ENCODE measurements around the gene VPS11.
A peak's percentile ranks its signal among the peaks of the same experiment; 100 is the strongest.
"Not testable (repeated sequence)": the region's sequence is repeated elsewhere in the genome, so short reads cannot be mapped to it uniquely, and the experiment has no call there.

Gene VPS11

DNA sequence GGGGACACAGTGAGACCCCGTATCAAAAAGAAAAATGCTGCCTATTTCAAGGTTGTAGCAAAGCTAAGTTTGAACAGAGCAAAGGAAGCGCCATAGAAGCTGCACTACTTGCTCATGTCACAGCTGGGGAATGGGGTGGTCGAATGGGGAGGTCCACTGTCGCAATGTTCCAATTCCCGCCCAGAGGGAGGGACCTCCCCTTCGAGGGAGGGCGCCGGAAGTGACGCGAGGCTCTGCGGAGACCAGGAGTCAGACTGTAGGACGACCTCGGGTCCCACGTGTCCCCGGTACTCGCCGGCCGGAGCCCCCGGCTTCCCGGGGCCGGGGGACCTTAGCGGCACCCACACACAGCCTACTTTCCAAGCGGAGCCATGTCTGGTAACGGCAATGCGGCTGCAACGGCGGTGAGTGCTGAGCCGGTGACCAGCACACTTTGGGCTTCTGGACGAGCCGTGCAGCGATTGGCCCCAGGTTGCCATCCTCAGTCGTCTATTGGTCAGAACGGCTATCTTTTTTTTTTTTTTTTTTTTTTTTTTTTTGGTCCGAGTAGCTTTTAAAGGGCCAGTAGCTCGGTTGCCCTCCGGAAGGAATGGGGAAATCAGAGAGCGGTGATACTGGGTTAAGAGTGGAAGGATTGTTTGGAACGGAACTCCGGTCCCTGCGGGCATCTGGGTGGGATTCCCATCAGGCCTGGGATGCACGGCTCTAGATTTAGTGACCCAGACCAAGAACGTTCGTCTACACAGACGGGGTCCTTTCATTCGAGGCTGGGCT lies 17.2 kb downstream of the VPS11 start, which contains the start of gene HMBS:
HMBS (plus strand) TSS at position 219 of the 774 bp plus-strand sequence; CDS start at position 372, 153 bp downstream.
- peak; percentile 90 for DNase-seq

DNA sequence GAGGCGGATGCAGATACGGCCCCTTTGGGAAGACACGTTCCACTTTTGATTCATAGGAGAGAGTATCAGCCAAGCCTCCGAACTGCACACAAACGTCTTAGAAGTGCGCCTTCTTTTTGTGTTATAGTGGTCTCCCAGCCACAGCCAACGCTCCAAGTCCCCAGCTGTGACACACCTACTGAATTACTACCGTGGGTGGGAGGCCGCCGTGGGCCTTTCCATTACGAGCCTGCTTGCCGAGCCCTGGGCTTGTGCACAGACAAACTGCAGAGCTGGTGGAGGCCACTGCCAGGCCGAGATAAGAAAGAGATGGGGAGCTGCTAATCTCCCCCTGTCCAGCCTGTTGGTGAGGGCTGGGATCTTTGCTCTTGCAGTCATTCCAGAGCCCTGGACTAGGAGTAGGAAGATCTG lies 17.8 kb downstream of the VPS11 start:
- no peak for DNase-seq

DNA sequence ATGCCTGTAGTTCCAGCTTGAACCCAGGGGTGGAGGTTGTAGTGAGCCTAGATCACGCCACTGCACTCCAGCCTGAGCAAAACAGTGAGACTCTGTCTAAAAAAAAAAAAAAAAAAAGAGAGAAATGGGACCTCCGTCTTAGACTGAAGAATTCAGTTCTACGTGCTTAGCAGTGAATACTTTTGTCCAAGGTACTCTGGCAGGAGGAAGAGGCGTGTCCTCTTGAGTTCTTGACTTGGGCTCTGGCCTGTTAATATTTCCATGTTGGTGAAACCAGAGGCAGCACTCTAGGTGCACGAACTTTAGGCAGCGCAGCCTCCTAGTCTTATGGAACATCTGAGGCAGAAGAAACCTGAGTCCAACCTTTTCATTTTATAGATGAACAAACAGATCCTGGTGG lies 19.5 kb downstream of the VPS11 start:
- no peak for DNase-seq

DNA sequence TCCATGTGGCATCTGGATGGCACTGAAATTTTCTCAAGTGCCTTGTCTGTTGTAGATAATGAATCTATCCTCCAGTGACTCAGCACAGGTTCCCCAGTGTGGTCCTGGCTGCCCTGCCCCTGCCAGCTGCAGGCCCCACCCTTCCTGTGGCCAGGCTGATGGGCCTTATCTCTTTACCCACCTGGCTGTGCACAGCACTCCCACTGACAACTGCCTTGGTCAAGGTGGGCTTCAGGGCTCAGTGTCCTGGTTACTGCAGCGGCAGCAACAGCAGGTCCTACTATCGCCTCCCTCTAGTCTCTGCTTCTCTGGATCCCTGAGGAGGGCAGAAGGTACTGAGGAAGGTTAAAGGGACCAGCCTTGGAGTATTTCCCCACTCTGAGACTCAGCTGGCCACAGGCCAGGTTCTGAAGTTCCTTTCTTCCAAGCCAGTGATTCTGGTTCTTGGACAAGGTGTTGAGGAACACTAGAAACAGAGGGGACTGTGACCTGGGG lies 20.2 kb downstream of the VPS11 start:
- no peak for DNase-seq

DNA sequence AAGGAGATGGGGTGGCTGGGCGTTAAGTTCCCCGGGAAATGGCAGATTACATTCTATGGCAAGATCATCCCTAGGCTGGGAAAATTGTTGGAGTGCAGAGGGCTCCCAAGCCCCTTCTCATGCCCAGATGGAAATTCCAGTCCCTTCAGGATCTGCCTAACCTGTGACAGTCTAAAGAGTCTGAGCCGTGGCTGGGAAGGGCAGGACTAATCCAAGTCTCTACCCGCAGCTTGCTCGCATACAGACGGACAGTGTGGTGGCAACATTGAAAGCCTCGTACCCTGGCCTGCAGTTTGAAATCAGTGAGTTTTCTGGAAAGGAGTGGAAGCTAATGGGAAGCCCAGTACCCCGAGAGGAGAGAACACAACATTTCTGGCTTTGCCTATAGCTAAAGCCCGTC lies 20.8 kb downstream of the VPS11 start:
- DNase-seq, result no peak

DNA sequence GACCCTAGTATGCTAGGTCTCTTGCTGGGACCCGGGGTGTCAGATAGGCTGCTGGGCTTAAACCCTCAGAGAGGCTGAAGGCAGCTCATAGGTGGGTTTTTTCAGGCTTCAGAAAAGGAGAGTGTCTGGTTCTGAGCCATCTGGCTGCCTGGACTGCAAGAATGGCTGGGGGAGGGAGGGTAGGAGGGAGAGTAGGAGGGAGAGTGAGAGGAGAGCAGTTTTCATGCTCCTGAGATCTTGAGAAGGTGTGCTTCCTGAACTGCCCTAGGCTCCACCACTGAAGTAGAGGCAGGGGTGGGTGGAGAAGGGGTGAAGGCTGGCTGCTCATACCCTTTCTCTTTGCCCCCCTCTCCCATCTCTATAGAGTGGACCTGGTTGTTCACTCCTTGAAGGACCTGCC lies 21.7 kb downstream of the VPS11 start:
- DNase-seq, result no peak

DNA sequence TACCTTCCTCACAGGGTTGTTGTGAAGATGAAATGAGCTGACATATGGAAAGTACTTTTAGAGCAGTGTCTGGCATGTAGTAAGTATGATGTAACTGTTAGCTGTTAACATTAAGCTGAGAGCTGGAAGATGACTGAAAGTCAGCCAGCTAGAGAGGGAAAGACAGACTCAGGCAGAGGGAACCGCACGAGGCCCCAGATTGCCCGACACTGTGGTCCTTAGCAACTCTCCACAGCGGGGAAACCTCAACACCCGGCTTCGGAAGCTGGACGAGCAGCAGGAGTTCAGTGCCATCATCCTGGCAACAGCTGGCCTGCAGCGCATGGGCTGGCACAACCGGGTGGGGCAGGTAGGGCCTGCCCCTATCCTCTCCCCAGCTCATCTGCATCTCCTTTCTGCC lies 23.6 kb downstream of the VPS11 start:
- DNase-seq, result no peak

DNA sequence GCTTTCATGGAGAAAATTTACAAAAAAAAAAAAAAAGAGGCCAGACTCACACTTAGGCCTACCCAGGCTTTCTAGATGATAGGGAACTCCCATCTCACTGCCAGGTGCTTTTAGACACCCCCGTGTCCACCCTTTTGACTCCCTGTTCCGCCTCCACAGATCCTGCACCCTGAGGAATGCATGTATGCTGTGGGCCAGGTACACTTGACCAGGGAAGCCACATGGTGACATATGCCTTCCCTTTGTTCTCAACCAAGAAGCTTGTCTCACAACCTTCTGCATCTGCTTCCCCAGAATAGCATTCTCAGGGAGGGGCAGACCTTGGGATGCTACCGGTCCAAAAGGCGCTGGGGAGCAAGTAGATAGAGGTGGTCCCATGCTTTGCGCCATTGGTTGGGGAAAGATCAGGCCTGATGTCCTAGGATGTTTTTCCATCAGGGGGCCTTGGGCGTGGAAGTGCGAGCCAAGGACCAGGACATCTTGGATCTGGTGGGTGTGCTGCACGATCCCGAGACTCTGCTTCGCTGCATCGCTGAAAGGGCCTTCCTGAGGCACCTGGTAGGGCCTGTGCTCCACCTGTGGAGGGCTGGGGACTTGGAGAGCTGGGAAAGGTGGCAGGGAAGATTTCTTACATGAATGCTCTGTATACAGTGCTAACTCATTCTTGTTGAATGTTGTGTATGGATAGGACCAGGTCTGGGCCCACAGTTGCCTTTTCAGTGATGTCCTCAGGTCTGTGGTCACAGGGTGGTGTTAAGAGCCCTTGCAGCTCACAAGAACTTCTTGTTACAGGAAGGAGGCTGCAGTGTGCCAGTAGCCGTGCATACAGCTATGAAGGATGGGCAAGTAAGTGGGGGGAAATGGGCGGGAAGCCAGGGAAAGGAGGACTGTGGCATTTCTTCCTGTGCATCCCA lies 24.6 kb downstream of the VPS11 start:
- DNase-seq, result no peak

DNA sequence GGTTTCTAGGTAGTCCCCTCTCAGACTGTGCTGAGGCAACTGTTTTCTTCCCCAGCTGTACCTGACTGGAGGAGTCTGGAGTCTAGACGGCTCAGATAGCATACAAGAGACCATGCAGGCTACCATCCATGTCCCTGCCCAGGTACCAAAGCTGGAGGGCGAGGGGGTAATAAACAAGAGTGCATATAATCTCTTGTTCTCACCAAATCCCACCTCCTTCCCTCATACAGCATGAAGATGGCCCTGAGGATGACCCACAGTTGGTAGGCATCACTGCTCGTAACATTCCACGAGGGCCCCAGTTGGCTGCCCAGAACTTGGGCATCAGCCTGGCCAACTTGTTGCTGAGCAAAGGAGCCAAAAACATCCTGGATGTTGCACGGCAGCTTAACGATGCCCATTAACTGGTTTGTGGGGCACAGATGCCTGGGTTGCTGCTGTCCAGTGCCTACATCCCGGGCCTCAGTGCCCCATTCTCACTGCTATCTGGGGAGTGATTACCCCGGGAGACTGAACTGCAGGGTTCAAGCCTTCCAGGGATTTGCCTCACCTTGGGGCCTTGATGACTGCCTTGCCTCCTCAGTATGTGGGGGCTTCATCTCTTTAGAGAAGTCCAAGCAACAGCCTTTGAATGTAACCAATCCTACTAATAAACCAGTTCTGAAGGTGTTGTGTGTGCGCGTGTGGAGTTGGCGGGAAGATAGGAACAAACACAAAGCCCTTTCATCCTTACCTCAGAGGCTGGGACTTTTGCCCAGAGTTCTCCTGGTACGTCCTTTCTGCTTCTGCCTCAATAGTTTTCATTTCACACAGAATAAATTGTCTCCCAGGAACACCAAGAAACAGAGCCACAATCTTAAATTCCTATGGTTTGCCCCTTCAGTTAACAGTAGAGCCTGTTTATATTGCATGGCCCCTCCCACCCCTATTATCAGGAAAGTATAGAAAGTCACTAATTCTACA lies 25.5 kb downstream of the VPS11 start:
- DNase-seq, result no peak

DNA sequence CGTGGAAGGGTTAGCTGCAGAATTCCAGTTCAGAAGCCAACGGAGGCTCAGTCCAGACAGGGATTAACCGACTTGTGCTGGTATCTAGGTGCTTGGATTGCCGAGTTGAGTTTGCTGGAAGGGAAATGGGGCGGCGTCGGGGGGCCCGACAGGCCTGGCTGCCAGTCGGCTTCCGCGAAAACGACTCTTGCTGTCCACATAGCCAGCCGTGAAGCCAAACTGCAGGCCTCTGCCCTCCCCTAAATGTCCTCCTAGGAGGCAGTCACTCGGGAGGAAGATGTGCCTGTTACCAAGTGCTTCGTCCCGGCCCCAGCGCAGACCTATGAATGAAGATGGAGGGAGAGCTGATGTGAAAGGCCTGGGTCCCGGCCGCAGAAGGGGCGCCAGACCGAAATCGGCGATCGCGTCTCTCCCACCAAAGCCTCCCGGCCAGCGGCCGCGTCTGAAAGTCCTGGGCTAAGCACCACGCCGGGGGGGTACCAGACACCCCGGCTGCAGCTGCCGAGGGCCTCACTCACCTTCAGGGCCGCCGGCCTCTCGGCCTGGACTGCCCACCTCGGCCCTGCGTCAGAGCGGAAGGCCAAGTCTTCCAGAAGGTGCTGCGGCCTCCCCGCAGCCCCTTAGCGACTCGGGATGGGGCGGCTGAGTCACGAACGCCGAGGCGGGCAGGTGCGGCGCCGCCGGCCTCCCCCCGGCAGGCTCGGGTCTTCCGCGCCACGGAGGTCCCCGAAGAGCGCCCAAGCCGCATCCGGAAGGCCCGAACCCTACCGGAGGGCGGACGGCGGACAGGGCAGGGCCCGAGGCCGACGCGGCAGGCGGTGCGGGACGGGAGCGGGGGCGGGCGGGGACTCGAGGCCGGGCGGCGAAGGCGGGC lies 26.6 kb downstream of the VPS11 start:
- no peak for DNase-seq

DNA sequence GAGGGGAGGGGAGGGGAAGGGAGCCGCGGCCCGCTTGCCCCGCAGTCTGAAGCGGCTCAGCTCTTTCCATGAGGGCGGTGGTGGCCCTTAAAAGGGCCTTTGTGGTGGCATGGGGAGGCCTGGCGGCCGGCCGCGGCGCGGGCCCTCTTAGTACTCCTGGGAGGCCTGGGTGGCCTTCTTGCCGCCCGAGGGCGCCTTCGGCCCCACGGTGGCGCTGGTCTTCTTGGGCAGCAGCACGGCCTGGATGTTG lies 27.1 kb downstream of the VPS11 start:
- DNase-seq, result peak; percentile 63

DNA sequence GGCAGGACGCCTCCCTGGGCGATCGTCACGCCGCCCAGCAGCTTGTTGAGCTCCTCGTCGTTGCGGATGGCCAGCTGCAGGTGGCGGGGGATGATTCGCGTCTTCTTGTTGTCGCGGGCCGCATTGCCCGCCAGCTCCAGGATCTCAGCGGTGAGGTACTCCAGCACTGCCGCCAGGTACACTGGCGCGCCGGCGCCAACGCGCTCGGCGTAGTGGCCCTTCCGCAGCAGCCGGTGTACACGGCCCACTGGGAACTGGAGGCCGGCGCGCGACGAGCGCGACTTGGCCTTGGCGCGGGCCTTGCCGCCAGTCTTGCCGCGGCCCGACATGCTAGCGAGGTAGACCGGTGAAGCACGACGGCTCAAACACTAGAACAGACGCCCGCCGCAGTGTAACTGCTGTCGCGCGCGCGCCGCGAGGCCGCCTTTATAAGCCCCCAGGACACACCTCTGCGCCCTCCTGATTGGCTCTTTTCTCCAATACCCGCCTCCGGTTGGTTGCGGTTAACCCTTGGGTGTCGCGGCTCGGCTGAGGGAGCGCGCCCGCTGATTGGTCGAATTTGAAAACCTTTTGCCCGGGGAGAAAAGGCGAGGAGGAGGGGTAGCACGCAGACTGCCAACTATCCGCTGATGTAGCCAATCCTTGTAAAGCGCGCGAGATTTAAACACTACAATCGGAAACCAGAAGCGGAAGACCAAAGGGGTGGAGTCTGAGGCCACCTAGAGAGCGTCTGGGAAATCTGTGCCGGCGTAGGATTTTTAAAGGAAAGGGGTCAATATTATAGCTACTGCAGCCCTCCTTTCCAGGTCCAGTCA lies 27.7 kb downstream of the VPS11 start:
- DNase-seq, result peak; percentile 99

DNA sequence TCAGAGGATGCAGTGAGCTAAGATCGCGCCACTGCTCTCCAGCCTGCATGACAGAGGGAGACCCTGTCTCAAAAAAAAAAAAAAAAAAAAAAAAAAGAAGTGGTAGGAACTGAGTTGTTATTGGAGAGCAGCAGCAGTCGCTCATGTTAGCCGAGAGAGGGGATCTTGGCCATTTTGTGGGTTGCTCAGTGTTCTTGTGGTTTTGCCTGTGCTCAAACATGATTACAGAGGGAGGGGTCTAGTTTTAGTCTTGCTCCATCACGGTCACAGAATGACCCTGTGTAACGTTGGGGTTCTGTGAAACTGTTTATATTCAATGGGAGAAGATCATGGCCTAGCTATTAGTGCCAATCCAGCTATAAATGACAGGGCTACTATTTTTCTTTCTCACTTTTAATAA lies 32.1 kb downstream of the VPS11 start:
- DNase-seq, result no peak

DNA sequence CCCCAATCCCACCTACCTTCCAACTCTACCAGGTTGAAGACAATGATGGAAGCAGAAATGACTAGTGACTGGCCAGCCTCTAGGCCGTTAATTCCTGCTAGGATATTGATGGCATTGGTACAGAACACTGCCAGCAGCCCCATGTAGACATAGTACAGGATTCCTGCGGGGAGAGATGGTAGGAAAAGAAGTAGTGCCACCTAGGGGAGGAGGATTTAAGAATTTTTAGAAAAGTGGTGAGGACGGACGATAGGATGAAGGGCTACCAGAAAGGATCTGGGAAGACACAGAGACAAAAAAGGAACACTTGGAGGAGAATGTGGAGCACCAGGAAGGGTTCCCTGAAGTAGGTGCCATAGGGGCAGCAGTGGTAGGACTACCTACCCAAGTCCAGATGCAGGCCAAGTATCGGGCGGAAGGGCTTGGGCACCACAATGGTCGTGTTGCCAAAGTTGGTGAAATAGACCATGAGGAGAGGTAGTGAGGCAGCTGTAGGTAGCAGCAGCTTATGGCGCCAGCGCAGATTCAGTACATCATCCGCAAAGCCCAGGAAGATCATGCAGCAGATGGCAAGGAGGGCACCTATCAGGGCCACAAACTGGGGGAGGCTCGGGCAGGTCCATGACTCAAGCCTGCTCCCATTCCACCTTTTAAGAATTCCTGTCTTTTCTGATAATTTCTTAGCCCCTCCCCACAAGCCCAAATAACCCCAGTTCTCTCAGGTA lies 32.8 kb downstream of the VPS11 start:
- DNase-seq, result peak; percentile 55

DNA sequence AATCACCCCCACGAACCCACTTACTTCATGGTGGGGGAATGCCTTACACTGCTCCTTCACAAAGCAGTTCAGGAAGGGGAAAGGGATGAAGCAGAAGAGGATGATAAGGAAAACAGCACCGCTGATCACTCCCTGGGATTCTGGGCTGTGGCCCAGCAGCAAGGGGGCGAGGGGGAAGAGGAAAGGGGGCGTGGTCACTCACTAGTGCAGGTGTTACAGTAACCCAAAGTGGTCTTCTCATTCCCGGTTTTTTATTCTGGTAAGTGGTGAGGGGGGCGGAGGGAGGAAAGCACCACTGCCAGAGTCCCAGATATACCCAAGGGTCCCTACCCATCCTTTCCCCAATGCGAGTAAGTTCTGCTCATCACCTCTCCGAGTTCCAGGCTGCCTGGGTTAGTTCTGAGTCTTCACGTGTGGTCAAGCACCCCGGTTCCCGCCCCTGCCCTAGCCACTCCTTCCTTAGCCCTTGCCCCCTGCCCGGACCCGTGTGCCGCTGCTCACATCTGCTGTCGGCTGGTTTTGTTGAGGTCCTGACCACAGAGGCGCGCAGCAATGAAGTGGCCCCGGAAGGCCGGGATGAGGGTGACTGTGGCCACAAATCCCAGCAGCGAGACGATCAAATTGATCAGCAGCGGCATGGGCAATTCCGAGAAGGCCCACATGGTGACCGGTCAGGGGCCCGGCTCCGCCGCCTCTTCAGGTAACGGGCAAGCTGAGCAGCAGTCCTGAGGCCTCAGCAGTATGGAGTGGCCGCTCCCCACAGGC lies 33.6 kb downstream of the VPS11 start:
- DNase-seq, result no peak

DNA sequence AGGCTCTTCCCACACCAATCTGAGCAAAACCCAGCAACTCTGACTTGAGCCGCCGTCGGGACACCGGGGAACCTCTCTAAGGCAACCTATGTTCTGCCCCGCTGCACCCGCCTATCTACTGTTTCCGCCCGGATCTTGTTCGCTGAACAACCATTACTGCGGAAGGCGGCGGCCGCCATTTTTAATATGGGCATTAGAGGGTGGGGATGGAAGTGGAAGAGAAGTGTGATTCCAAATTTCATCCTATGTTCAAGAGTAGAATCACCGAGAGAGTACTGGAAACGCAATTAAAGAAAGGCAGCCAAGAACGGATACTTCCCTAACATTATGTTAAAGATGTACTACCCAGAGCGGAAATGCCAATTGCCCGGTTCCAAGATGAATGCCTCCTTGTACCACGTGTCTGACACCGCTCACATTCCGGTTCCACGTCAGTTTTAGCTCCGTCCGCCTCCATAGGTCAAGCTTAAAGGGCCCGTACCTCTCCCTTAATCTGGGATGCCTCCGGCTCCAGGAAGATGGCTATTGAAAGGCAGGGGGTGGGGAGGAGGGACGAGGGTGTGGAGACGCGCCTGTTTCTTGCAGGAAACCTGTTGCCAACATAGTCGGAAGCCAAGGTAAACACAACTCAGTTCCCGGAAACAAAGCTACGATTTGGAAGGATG lies 34.3 kb downstream of the VPS11 start, which contains the start of gene DPAGT1:
DPAGT1 (minus strand) TSS at position 95 of the 665 bp plus-strand sequence. CDS start 198 bp downstream, outside the sequence.
- DNase-seq, result peak; percentile 97

DNA sequence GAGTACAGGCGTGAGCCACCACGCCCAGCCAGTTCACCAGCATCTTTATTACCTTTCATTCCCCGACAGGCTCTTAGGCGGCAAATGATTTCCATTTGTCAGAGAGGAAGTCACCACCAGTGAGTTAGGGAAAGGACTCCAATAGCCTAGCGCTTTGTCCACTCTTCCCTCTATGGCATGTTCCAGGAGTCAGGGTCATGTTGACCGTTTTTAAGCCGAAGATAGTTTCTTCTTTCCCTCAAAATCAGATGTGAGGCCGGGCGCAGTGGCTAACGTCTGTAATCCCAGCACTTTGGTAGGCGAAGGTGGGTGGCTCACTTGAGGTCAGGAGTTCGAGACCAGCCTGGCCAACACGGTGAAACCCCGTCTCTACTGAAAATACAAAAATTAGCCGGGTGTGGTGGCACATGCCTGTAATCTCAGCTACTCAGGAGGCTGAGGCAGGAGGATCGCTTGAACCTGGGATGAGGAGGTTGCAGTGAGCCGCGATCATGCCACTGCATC lies 35.6 kb downstream of the VPS11 start:
- DNase-seq, result not testable (repeated sequence)

DNA sequence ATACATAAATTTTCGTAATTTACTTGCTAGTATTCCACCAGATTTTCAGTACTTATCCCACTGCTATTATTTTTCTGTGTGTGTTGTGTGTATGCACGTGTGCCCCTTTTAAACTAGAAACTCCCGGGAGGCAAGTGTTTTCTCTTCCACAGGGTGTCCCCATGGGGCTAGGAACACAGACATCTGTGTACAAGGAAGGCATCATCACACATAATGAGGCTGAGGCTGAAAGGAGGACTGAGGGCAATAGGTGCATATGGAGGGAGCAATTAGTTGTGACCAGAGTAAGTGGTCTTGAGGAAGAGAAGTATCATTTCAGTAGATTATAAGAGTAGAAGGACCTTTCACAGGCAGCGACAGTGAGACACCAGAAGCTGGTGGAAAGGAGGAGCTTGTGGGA lies 36.2 kb downstream of the VPS11 start:
- DNase-seq, result no peak

Measured in NCI-H446 treated with DMSO at 0.1 percent for 48 hours (cell line).